H1 (cell line): ENCODE data around the gene KRT80. TPM values are rescaled to one million over a fixed set of nuclear protein-coding genes. Genes with fewer than 3 reads are reported as not detected.

Source experiments
- CTCF ChIA-PET: fragments of 300-600 bp; sonication (Branson Sonifier 250); formaldehyde crosslinking; loops from one replicate; lab custom pipeline; 2021; ENCODE audit not compliant: partially characterized antibody; lab: Charles Lee
- POLR2A ChIA-PET: fragments of 300-600 bp; sonication (Branson Sonifier 250); formaldehyde crosslinking; loops from one replicate; lab custom pipeline; 2021; ENCODE audit warnings: inconsistent platforms; ENCODE audit not compliant: partially characterized antibody; lab: Charles Lee
- DNase-seq, 2 experiments: peaks; one replicate each; pipeline versions ENCODE4 v3.0.0 to v3.0.0-alpha.2; 2010 to 2022; ENCODE audit warnings: low spot score in 2 of 2, low read depth in 1 of 2, mixed read lengths in 1 of 2
- FAIRE-seq: peaks from 2 replicates; lab custom pipeline; 2011; peaks lifted over from hg19 to GRCh38; lab: Jason Lieb, UNC
- H2AFZ ChIP-seq: 2 replicates; pipeline ENCODE4 v1.8.1; 2012; ENCODE audit warnings: low read length, inconsistent platforms
- H2AK5ac ChIP-seq: 2 replicates; pipeline ENCODE4 v1.6.1; 2013; ENCODE audit warnings: low read depth, low read length
- H2BK120ac ChIP-seq: replicated peaks from 2 replicates; pipeline ENCODE3; 2013; ENCODE audit warnings: low read depth, low read length, inconsistent platforms
- H2BK12ac ChIP-seq: 2 replicates; pipeline ENCODE4 v1.6.1; 2013; ENCODE audit warnings: low read depth, low read length
- H2BK15ac ChIP-seq: 2 replicates; pipeline ENCODE4 v1.6.1; 2013; ENCODE audit warnings: low read length
- H2BK20ac ChIP-seq: 2 replicates; pipeline ENCODE4 v1.6.1; 2013; ENCODE audit warnings: low read length
- H2BK5ac ChIP-seq: 2 replicates; pipeline ENCODE4 v1.6.1; 2013; ENCODE audit warnings: low read depth, low read length
- H3K14ac ChIP-seq: 2 replicates; pipeline ENCODE4 v1.6.1; 2013; ENCODE audit warnings: inconsistent platforms; ENCODE audit not compliant: insufficient read length
- H3K18ac ChIP-seq: 2 replicates; pipeline ENCODE4 v1.6.1; 2013; ENCODE audit warnings: low read length; ENCODE audit errors: extremely low read depth
- H3K23ac ChIP-seq: 2 replicates; pipeline ENCODE4 v1.6.1; 2013; ENCODE audit warnings: inconsistent platforms; ENCODE audit not compliant: insufficient read length
- H3K23me2 ChIP-seq: 2 replicates; pipeline ENCODE4 v1.6.1; 2013; ENCODE audit warnings: low read depth, low read length
- H3K27ac ChIP-seq: 2 replicates; pipeline ENCODE4 v1.6.1; 2011; ENCODE audit warnings: low read depth, low read length, inconsistent platforms
- H3K27me3 ChIP-seq, 4 experiments: replicated peaks in 1 of 4; 1 replicate in 1 of 4; 2 replicates in 3 of 4; pipeline versions ENCODE4 v1.6.1 to v1.8.1; 2011 to 2013; ENCODE audit warnings: low read length in 3 of 4, mild to moderate bottlenecking in 3 of 4, inconsistent platforms in 2 of 4, mixed read lengths in 2 of 4, moderate library complexity in 1 of 4; ENCODE audit not compliant: control insufficient read depth in 3 of 4, insufficient read depth in 3 of 4; ENCODE audit errors: extremely low read depth in 1 of 4
- H3K36me3 ChIP-seq, 4 experiments: 2 replicates each; pipeline versions ENCODE4 v1.6.1 to v1.8.1; 2011 to 2013; ENCODE audit warnings: mild to moderate bottlenecking in 4 of 4, low read length in 3 of 4, moderate library complexity in 2 of 4, control low read depth in 1 of 4, inconsistent platforms in 1 of 4; ENCODE audit not compliant: insufficient read depth in 4 of 4, control insufficient read depth in 2 of 4
- H3K4ac ChIP-seq: replicated peaks from 2 replicates; pipeline ENCODE3; 2013; ENCODE audit warnings: low read length, low read depth, mixed read lengths, inconsistent platforms; ENCODE audit not compliant: insufficient read length
- H3K4me1 ChIP-seq, 4 experiments: replicated peaks in 1 of 4; 1 replicate in 1 of 4; 2 replicates in 3 of 4; pipeline versions ENCODE4 v1.6.1 to v1.8.1; 2011 to 2013; ENCODE audit warnings: low read length in 3 of 4, inconsistent platforms in 2 of 4, mixed read lengths in 1 of 4; ENCODE audit not compliant: insufficient read depth in 4 of 4, control insufficient read depth in 3 of 4
- H3K4me2 ChIP-seq, 2 experiments: 2 replicates each; pipeline versions ENCODE4 v1.6.1 to v1.8.1; 2011 to 2013; ENCODE audit warnings: low read depth in 2 of 2, low read length in 2 of 2, control low read depth in 1 of 2, inconsistent platforms in 1 of 2, mild to moderate bottlenecking in 1 of 2; ENCODE audit not compliant: insufficient read depth in 1 of 2
- H3K4me3 ChIP-seq, 4 experiments: fragments of 200-600, 300-600 bp in 1 of 4; sonication (generic), shearing (Covaris generic), sonication (Bioruptor Twin) in 1 of 4; 2 replicates each; pipeline versions ENCODE4 v1.5.1 to v1.8.1; 2011 to 2016; ENCODE audit warnings: low read length in 4 of 4, low read depth in 3 of 4, control low read depth in 2 of 4, inconsistent platforms in 2 of 4, mild to moderate bottlenecking in 2 of 4, mixed read lengths in 1 of 4, moderate library complexity in 1 of 4; ENCODE audit not compliant: insufficient read depth in 2 of 4; ENCODE audit errors: extremely low read depth in 1 of 4
- H3K56ac ChIP-seq: replicated peaks from 2 replicates; pipeline ENCODE3; 2013; ENCODE audit warnings: low read depth, mild to moderate bottlenecking, mixed read lengths, low read length, inconsistent platforms; ENCODE audit not compliant: insufficient read length
- H3K79me1 ChIP-seq: 2 replicates; pipeline ENCODE4 v1.6.1; 2013; ENCODE audit warnings: low read depth, low read length, control low read depth
- H3K79me2 ChIP-seq, 2 experiments: 2 replicates each; pipeline versions ENCODE4 v1.6.1 to v1.8.1; 2012 to 2013; ENCODE audit warnings: low read length in 2 of 2, mild to moderate bottlenecking in 2 of 2, inconsistent platforms in 1 of 2; ENCODE audit not compliant: insufficient read depth in 2 of 2, control insufficient read depth in 1 of 2
- H3K9ac ChIP-seq, 4 experiments: replicated peaks in 1 of 4; 1 replicate in 1 of 4; 2 replicates in 3 of 4; pipeline versions ENCODE4 v1.6.1 to v1.8.1; 2011 to 2013; ENCODE audit warnings: low read depth in 3 of 4, low read length in 3 of 4, control low read depth in 2 of 4, mild to moderate bottlenecking in 2 of 4, moderate library complexity in 2 of 4, inconsistent platforms in 1 of 4; ENCODE audit errors: extremely low read depth in 1 of 4
- H3K9me3 ChIP-seq, 2 experiments: 2 replicates each; pipeline versions ENCODE4 v1.6.1 to v1.8.1; 2012 to 2013; ENCODE audit warnings: mild to moderate bottlenecking in 2 of 2, moderate library complexity in 2 of 2, control low read depth in 1 of 2, inconsistent platforms in 1 of 2, low read depth in 1 of 2, low read length in 1 of 2, mixed read lengths in 1 of 2; ENCODE audit not compliant: insufficient read depth in 2 of 2
- H4K20me1 ChIP-seq, 2 experiments: replicated peaks in 1 of 2; 2 replicates each; pipeline versions ENCODE3 to v1.8.1; 2011 to 2013; ENCODE audit warnings: inconsistent platforms in 2 of 2, low read length in 2 of 2, mild to moderate bottlenecking in 1 of 2; ENCODE audit not compliant: insufficient read depth in 2 of 2, control insufficient read depth in 1 of 2
- H4K5ac ChIP-seq: 2 replicates; pipeline ENCODE4 v1.6.1; 2013; ENCODE audit warnings: low read length, low read depth, mixed read lengths, inconsistent platforms; ENCODE audit not compliant: insufficient read length
- H4K8ac ChIP-seq: 2 replicates; pipeline ENCODE4 v1.8.0; 2013; ENCODE audit warnings: mild to moderate bottlenecking, moderate library complexity, low read length, inconsistent platforms; ENCODE audit not compliant: insufficient read depth; ENCODE audit errors: extremely low read depth
- H4K91ac ChIP-seq: replicated peaks from 2 replicates; pipeline ENCODE3; 2013; ENCODE audit warnings: low read length, mixed read lengths, inconsistent platforms; ENCODE audit not compliant: insufficient read length
- BRCA1 ChIP-seq: IDR thresholded peaks from 2 replicates; pipeline ENCODE4 v1.6.1; 2012; ENCODE audit warnings: low read depth, low read length, improper control_type of control experiment
- CBX5 ChIP-seq: fragments of 300-800, 300-1000 bp; sonication (generic); IDR thresholded peaks from 2 replicates; pipeline ENCODE4 v1.7.1; 2016; ENCODE audit warnings: antibody characterized with exemption, low read length, low read depth
- CTBP2 ChIP-seq: IDR thresholded peaks from 2 replicates; pipeline ENCODE4 v1.7.0; 2011; ENCODE audit warnings: borderline replicate concordance, mild to moderate bottlenecking, moderate library complexity, mixed read lengths, low read length; ENCODE audit not compliant: insufficient read depth, insufficient read length
- JUN ChIP-seq: IDR thresholded peaks from 2 replicates; pipeline ENCODE4 v1.6.1; 2011; ENCODE audit warnings: low read depth, mild to moderate bottlenecking, improper control_type of control experiment, low read length
- JUND ChIP-seq: IDR thresholded peaks from 2 replicates; pipeline ENCODE4 v1.6.1; 2011; ENCODE audit warnings: mild to moderate bottlenecking, improper control_type of control experiment, low read length
- KDM4A ChIP-seq: IDR thresholded peaks from one replicate; pipeline ENCODE4 v1.7.1; 2012; ENCODE audit warnings: low read depth, mild to moderate bottlenecking, moderate library complexity, low read length, inconsistent platforms; ENCODE audit not compliant: severe bottlenecking
- RNF2 ChIP-seq: fragments of 200-900, 300-1000 bp; sonication (generic); IDR thresholded peaks from 2 replicates; pipeline ENCODE4 v1.7.1; 2016; ENCODE audit warnings: borderline replicate concordance, low read depth, mild to moderate bottlenecking, antibody characterized with exemption, low read length; ENCODE audit not compliant: poor library complexity, severe bottlenecking; ENCODE audit errors: missing control alignments
- RXRA ChIP-seq: IDR thresholded peaks from 2 replicates; pipeline ENCODE4 v1.6.1; 2011; ENCODE audit warnings: low read depth, mild to moderate bottlenecking, low read length, moderate library complexity; ENCODE audit not compliant: insufficient read depth
- TAF7 ChIP-seq: optimal IDR thresholded peaks from 2 replicates; pipeline ENCODE3; 2011; ENCODE audit warnings: low read depth, mild to moderate bottlenecking, inconsistent platforms, low read length, moderate library complexity, borderline replicate concordance
- TBP ChIP-seq: IDR thresholded peaks from 2 replicates; pipeline ENCODE4 v1.6.1; 2011; ENCODE audit warnings: low read depth, low read length, improper control_type of control experiment
- WGBS, 2 experiments: shearing (Covaris generic) in 1 of 2; methylation state at CpG; one replicate each; pipeline versions ENCODE4 v1.1.6 to v1.1.7; 2013 to 2015; ENCODE audit warnings: low lambda C conversion rate in 2 of 2, mixed read lengths in 2 of 2, inconsistent platforms in 1 of 2, low coverage in 1 of 2, missing lambda C conversion rate in 1 of 2; ENCODE audit not compliant: insufficient replicate concordance in 2 of 2, insufficient coverage in 1 of 2, insufficient read length in 1 of 2; ENCODE audit errors: extremely low coverage in 1 of 2, missing lambda C conversion rate in 1 of 2; 5-methylcytosine and 5-hydroxymethylcytosine counted together
- polyA plus RNA-seq, 7 experiments: library from polyadenylated mRNA; depleted of rRNA in 3 of 7; stranded (reverse) in 5 of 7; unstranded in 2 of 7; fragments of >200 nt in 5 of 7; fragments of 200-250 nt in 2 of 7; gene quantifications; 1 replicate in 5 of 7; 2 replicates in 1 of 7; 4 replicates in 1 of 7; pipeline versions ENCODE4 v1.2.1 to v1.2.3, GENCODE V29; 2011 to 2013; ENCODE audit warnings: missing spikeins in 2 of 7, mixed read lengths in 2 of 7
- total RNA-seq: library from RNA; stranded (reverse); fragmentation: NEBNext Ultra II Directional; extraction: Animal tissue kit (Norgen Biotek cat#: 25700); gene quantifications from 2 replicates; pipeline ENCODE4 v1.2.1, GENCODE V29; 2021
- TF ChIP-seq, protein P1 (sequence below), 3 experiments: IDR thresholded peaks; 1 replicate in 2 of 3; 2 replicates in 1 of 3; pipeline versions ENCODE4 v1.5.1 to v1.6.1; 2011; ENCODE audit warnings: low read length in 3 of 3, mild to moderate bottlenecking in 3 of 3, inconsistent platforms in 2 of 3, low read depth in 1 of 3, moderate library complexity in 1 of 3; ENCODE audit not compliant: insufficient read depth in 1 of 3; ENCODE audit errors: control extremely low read depth in 1 of 3

Gene KRT80
- total and polyA plus RNA-seq, 2 of the 8 experiments (the other 6 are each of a cell fraction or from before 2014, with no cell fraction given), result 0.05 TPM; not detected in 1

- ChIA-PET POLR2A (no interaction called here), CTCF (interaction anchor here (1.1 to 16.8 kb wide), 22 partner anchors 10 to 189 kb away, joined by 3 to 108 read pairs (median 8); partner anchors contain the start of genes KRT80 and KRT86)
- no peak for FAIRE-seq
- no peaks in the 10 kb centered on the region for H3K79me2 ChIP-seq
- peak overlapping the region; percentile 58 for H4K91ac ChIP-seq
- no peaks in the 10 kb centered on the region for H4K20me1 ChIP-seq
- no peaks in the 10 kb centered on the region for H3K27me3 ChIP-seq
- no peak overlapping the region; the same call in 1 of the 2 replicates for H2BK12ac ChIP-seq
- H3K23me2 ChIP-seq, result no peaks in the 10 kb centered on the region
- H2BK20ac ChIP-seq, result no peak overlapping the region
- H3K56ac ChIP-seq, result no peak overlapping the region
- DNase-seq, result no peak
- H3K23ac ChIP-seq, result no peak overlapping the region
- H3K9ac ChIP-seq, result no peak overlapping the region
- H3K27ac ChIP-seq, result no peak overlapping the region
- H3K4ac ChIP-seq, result no peak overlapping the region
- H2BK5ac ChIP-seq, result no peak overlapping the region
- H3K4me1 ChIP-seq, result peaks cover 0 to 2% (median 0%) of the 10 kb centered on the region in 4 experiments; a peak in 4 of 7 replicates
- no peak overlapping the region for H2BK15ac ChIP-seq
- no peak overlapping the region for H2AFZ ChIP-seq
- no peak overlapping the region; the same call in 1 of the 2 replicates for H4K8ac ChIP-seq
- no peaks in the 10 kb centered on the region for H3K79me1 ChIP-seq
- no peak overlapping the region for H3K4me3 ChIP-seq
- H4K5ac ChIP-seq, result no peak overlapping the region
- H3K4me2 ChIP-seq, result no peak overlapping the region
- no peaks in the 10 kb centered on the region for H3K36me3 ChIP-seq
- H2BK120ac ChIP-seq, result no peak overlapping the region
- WGBS, 2 experiments, result 89% methylated on average over 17 of the region's 17 CpGs; no CpG with 5 or more reads in 1 of the 2 experiments
- H2AK5ac ChIP-seq, result no peak overlapping the region
- no peak overlapping the region for H3K18ac ChIP-seq
- no peaks in the 10 kb centered on the region for H3K9me3 ChIP-seq
- H3K14ac ChIP-seq, result no peak overlapping the region
- no peak for TF ChIP-seq RNF2
- no peak for TF ChIP-seq TBP
- no peak for TF ChIP-seq BRCA1
- TF ChIP-seq, protein P1, sequence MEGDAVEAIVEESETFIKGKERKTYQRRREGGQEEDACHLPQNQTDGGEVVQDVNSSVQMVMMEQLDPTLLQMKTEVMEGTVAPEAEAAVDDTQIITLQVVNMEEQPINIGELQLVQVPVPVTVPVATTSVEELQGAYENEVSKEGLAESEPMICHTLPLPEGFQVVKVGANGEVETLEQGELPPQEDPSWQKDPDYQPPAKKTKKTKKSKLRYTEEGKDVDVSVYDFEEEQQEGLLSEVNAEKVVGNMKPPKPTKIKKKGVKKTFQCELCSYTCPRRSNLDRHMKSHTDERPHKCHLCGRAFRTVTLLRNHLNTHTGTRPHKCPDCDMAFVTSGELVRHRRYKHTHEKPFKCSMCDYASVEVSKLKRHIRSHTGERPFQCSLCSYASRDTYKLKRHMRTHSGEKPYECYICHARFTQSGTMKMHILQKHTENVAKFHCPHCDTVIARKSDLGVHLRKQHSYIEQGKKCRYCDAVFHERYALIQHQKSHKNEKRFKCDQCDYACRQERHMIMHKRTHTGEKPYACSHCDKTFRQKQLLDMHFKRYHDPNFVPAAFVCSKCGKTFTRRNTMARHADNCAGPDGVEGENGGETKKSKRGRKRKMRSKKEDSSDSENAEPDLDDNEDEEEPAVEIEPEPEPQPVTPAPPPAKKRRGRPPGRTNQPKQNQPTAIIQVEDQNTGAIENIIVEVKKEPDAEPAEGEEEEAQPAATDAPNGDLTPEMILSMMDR (IDR thresholded peaks at IDR 0.05; ENCODE audit: control extremely low read depth in 1 of 3, insufficient read depth in 1 of 3, low read depth in 1 of 3, low read length in 3 of 3), result no peak
- TF ChIP-seq TAF7, result no peak
- no peak for TF ChIP-seq RXRA
- no peak for TF ChIP-seq CTBP2
- TF ChIP-seq JUN, result no peak
- TF ChIP-seq KDM4A, result no peak
- TF ChIP-seq CBX5, result no peak
- no peak for TF ChIP-seq JUND
Measured at GRCh38 chr12:52172956-52173355, 18.9 kb downstream of the KRT80 start.
